SK-N-SH treated with all-trans-retinoic acid at 6 μM for 48 hours (cell line): ENCODE measurements around the gene CTU1.

ENCODE experiments used
- CSRNP3 ChIP-seq: fragments of 250-450 bp; sonication (Bioruptor Pico); IDR thresholded peaks from 2 replicates; pipeline ENCODE4 v1.5.1; 2021; ENCODE audit warnings: mild to moderate bottlenecking, moderate library complexity
- RARB ChIP-seq: fragments of 250-450 bp; sonication (Bioruptor Pico); IDR thresholded peaks from 2 replicates; pipeline ENCODE4 v1.8.0; 2021; ENCODE audit warnings: mild to moderate bottlenecking, moderate library complexity
- ZFP3 ChIP-seq: fragments of 250-450 bp; sonication (Bioruptor Pico); IDR thresholded peaks from 2 replicates; pipeline ENCODE4 v1.5.0; 2020; ENCODE audit warnings: mild to moderate bottlenecking, moderate library complexity
- ZFP30 ChIP-seq: fragments of 450-650 bp; formaldehyde crosslinking; IDR thresholded peaks from 2 replicates; pipeline ENCODE4 v1.5.0; 2022; ENCODE audit warnings: mild to moderate bottlenecking, moderate library complexity

- TF ChIP-seq RARB (CRISPR knock-in tag) (no peak), ZFP3 (CRISPR knock-in tag) (no peak), ZFP30 (CRISPR knock-in tag) (no peak), CSRNP3 (no peak)
These were observed 36.4 kb upstream of the CTU1 start for GRCh38 chr19:51144482-51145045.
